MCF 10A (cell line): ENCODE data around the gene RGS1. TPM values are rescaled to one million over a fixed set of nuclear protein-coding genes. Genes with fewer than 3 reads are reported as not detected.

Experiments used
- Bru-seq: library from RNA; stranded (reverse); fragments of 400-500 nt; gene quantifications from one replicate; lab custom pipeline; 2021; lab: Mats Ljungman, UMichigan
- BruChase-seq, 2 experiments: library from RNA; stranded (reverse); fragments of 400-500 nt; gene quantifications; one replicate each; lab custom pipeline; 2021; lab: Mats Ljungman, UMichigan
- BruUV-seq: library from RNA; stranded (reverse); fragments of 400-500 nt; replicated peaks from 2 replicates; lab custom pipeline; 2021; lab: Mats Ljungman, UMichigan
- CTCF ChIA-PET: fragments of 300-600 bp; sonication (Branson Sonifier 250); formaldehyde crosslinking; extraction: SDS; loops from one replicate; lab custom pipeline; 2021; ENCODE audit warnings: antibody characterized with exemption, inconsistent platforms; lab: Yijun Ruan, JAX
- POLR2A ChIA-PET: fragments of 300-600, 350-650 bp; sonication (Branson Sonifier 250); formaldehyde crosslinking; extraction: SDS; loops from one replicate; lab custom pipeline; 2020; ENCODE audit warnings: antibody characterized with exemption, inconsistent platforms; lab: Yijun Ruan, JAX
- DNase-seq: peaks from one replicate; pipeline ENCODE4 v3.0.0-alpha.2; 2018; ENCODE audit not compliant: unreplicated experiment
- H3K27ac Mint-ChIP-seq: one replicate; pipeline ENCODE4 v1.8.0; 2022; ENCODE audit warnings: mild to moderate bottlenecking, low read depth, mixed read lengths; ENCODE audit not compliant: unreplicated experiment
- H3K27me3 Mint-ChIP-seq: one replicate; pipeline ENCODE4 v1.8.0; 2022; ENCODE audit warnings: mixed read lengths; ENCODE audit not compliant: insufficient read depth, unreplicated experiment
- H3K36me3 Mint-ChIP-seq: one replicate; pipeline ENCODE4 v1.8.0; 2022; ENCODE audit warnings: mild to moderate bottlenecking, moderate library complexity, mixed read lengths; ENCODE audit not compliant: insufficient read depth, unreplicated experiment
- H3K4me1 Mint-ChIP-seq: one replicate; pipeline ENCODE4 v1.8.0; 2022; ENCODE audit warnings: mixed read lengths; ENCODE audit not compliant: insufficient read depth, unreplicated experiment
- H3K4me3 Mint-ChIP-seq: one replicate; pipeline ENCODE4 v1.8.0; 2022; ENCODE audit warnings: mild to moderate bottlenecking, moderate library complexity, mixed read lengths; ENCODE audit not compliant: unreplicated experiment
- H3K9me3 Mint-ChIP-seq: one replicate; pipeline ENCODE4 v1.8.0; 2022; ENCODE audit warnings: mixed read lengths; ENCODE audit not compliant: unreplicated experiment
- intact Hi-C: fragments of 100-400 bp; cut with micrococcal nuclease; formaldehyde crosslinking; loops from 2 replicates; pipeline ENCODE4 v1.14.1; 2022
- long read RNA-seq: library from polyadenylated mRNA; stranded (forward); transcript quantifications from one replicate; pipeline ENCODE4 v2.0.0, GENCODE V29; 2022
- total RNA-seq: library from RNA; stranded (reverse); gene quantifications from 2 replicates; pipeline ENCODE4 v1.2.3, GENCODE V29; 2022
- TF ChIP-seq, protein P1 (sequence below): fragments of 200-600 bp; IDR thresholded peaks from one replicate; pipeline ENCODE4 v1.8.0; 2022; ENCODE audit warnings: antibody characterized with exemption, mild to moderate bottlenecking; ENCODE audit not compliant: unreplicated experiment

The RGS1 gene, protein sequence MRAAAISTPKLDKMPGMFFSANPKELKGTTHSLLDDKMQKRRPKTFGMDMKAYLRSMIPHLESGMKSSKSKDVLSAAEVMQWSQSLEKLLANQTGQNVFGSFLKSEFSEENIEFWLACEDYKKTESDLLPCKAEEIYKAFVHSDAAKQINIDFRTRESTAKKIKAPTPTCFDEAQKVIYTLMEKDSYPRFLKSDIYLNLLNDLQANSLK
- not detected in 2 replicates for total RNA-seq
- Bru-seq, nascent RNA, result not detected
- BruChase-seq, experiment 1, labeled RNA remaining after a 6-hour chase, result not detected
- BruChase-seq, experiment 2, labeled RNA remaining after a 2-hour chase, result not detected
- long read RNA-seq, result 0 reads

DNA sequence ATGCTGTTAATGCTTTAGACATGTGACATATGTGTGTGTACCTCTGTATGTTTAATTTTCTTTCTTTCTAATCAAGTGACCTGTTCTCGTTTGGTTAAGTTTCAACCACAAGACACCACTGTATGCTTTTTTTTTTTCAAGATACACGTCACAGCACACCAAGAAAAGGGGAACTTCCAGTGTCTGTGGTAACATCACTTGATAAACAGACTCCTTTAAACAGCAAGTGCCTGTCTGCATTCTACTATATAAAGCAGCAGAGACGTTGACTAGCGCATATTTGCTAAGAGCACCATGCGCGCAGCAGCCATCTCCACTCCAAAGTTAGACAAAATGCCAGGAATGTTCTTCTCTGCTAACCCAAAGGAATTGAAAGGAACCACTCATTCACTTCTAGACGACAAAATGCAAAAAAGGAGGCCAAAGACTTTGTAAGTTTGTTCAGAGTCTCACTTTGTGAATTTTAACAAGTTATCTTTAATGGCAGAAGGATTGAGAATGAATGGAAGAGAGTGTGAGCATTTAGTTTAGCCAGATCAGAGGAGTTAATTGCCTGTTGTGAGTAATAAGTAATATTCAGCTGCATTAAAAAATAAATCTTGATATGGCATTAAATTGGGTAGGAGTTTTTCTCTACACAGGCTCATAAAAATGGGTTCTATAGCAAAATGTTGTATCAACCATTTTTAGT is at the start of gene RGS1:
RGS1 (plus strand) TSS at position 275 of the 691 bp plus-strand sequence; CDS start at position 295, 20 bp downstream.
- intact Hi-C loops, result no loop called here
- TF ChIP-seq, protein P1, sequence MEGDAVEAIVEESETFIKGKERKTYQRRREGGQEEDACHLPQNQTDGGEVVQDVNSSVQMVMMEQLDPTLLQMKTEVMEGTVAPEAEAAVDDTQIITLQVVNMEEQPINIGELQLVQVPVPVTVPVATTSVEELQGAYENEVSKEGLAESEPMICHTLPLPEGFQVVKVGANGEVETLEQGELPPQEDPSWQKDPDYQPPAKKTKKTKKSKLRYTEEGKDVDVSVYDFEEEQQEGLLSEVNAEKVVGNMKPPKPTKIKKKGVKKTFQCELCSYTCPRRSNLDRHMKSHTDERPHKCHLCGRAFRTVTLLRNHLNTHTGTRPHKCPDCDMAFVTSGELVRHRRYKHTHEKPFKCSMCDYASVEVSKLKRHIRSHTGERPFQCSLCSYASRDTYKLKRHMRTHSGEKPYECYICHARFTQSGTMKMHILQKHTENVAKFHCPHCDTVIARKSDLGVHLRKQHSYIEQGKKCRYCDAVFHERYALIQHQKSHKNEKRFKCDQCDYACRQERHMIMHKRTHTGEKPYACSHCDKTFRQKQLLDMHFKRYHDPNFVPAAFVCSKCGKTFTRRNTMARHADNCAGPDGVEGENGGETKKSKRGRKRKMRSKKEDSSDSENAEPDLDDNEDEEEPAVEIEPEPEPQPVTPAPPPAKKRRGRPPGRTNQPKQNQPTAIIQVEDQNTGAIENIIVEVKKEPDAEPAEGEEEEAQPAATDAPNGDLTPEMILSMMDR, result no peak

DNA sequence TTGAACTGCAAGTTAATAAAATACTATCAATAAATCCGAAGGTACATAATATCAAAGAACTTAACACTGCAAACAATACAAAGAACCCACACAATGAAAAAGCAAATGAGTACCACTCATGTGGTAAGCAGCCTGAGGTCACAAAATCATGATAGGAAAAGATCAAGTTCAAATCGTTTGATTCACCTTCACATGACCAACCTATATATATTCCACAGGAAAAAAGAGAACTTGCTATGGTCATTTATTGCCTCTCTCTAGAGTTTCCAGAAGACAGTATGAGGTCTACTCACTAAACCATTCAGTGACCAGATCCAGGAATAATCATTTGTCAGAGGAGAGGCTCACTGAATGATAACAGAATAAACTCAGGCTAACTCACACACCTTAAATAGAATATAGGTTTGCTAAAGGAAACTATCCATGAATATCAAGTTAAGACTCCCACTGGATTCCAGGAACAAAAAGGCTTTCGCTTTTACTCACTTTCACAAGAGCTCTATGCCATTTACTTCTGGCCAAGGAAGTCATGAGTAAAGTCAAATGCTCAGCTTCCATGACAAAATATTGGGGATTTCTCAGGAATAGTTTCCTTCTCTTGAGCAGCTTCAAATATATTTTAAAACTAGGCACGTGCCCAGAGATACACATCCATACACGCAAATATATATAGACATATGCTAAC is 48.3 kb upstream of the RGS1 start:
- Mint-ChIP-seq H3K4me1 (peaks cover 24% of the 10 kb centered on the region), H3K4me3 (no peak overlapping the region), H3K9me3 (no peaks in the 10 kb centered on the region), H3K27ac (no peak overlapping the region), H3K36me3 (no peaks in the 10 kb centered on the region), H3K27me3 (no peaks in the 10 kb centered on the region)
- ChIA-PET POLR2A (no interaction called here), CTCF (interaction anchor here (0.9 to 1.3 kb wide), 2 partner anchors 11 to 84 kb away, joined by 3 to 4 read pairs; no protein-coding TSS in a partner anchor)
- BruUV-seq, result no TSS peak
- no peak for DNase-seq
- intact Hi-C loops, result no loop called here
- TF ChIP-seq, protein P1, result no peak

More for the DNA sequence above, at the start of gene RGS1:
- Mint-ChIP-seq H3K9me3 (no peaks in the 10 kb centered on the region), H3K4me1 (peaks cover 6% of the 10 kb centered on the region), H3K36me3 (no peaks in the 10 kb centered on the region), H3K27me3 (no peaks in the 10 kb centered on the region), H3K4me3 (no peak within 1 kb of the TSS), H3K27ac (no peak within 1 kb of the TSS)
- no TSS peak for BruUV-seq
- no peak for DNase-seq
- POLR2A ChIA-PET, result no interaction called here
- CTCF ChIA-PET, result interaction anchor here (0.9 kb wide), 1 partner anchor 97 kb away, joined by 3 read pairs; no protein-coding TSS in a partner anchor

DNA sequence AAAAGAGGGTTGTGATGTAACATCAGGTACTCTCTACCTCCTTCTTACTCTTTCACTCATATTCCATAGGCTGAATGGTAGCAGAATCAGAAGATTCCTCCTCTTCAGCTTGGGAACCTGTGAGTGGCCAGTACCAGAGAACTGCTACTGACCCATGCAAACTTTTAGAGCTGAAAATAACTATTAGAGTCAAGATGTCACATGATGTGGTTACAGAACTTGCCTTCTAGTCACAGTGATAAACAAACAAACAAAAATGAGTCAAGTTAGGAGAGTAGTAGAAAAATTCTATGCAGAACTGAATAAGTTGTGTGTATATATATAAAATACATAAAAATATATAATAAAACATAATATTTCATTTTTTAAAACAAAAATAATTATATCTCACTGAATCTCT is 47.6 kb upstream of the RGS1 start:
- Mint-ChIP-seq H3K27me3 (no peaks in the 10 kb centered on the region), H3K4me1 (peaks cover 24% of the 10 kb centered on the region), H3K36me3 (no peaks in the 10 kb centered on the region), H3K9me3 (no peaks in the 10 kb centered on the region), H3K4me3 (no peak overlapping the region), H3K27ac (no peak overlapping the region)
- no peak for DNase-seq
- POLR2A ChIA-PET, result interaction anchor here (0.7 kb wide), 1 partner anchor 280 kb away, joined by 3 read pairs; no protein-coding TSS in a partner anchor
- TF ChIP-seq, protein P1, result no peak
- intact Hi-C loops, result no loop called here
- BruUV-seq, result no TSS peak
- CTCF ChIA-PET, result interaction anchor here (0.9 to 1.3 kb wide), 2 partner anchors 12 to 83 kb away, joined by 3 to 4 read pairs; no protein-coding TSS in a partner anchor
